G401 (cell line): ENCODE measurements around the gene SGSM1. TPM values are rescaled to one million over a fixed set of nuclear protein-coding genes. Genes with fewer than 3 reads are reported as not detected.
A peak's percentile ranks its signal among the peaks of the same experiment; 100 is the strongest.

Experiments used
- DNase-seq: peaks from one replicate; pipeline ENCODE4 v3.0.0-alpha.2; 2015; ENCODE audit warnings: low spot score
- in situ Hi-C: cut with HindIII; loops from 2 replicates; pipeline ENCODE4 v1.10.0; 2016; ENCODE audit warnings: low sequenced_read_pairs, mixed read lengths
- total RNA-seq: library from RNA; depleted of rRNA; stranded (reverse); fragments of >200 nt; shearing (Covaris generic); gene quantifications from 2 replicates; pipeline ENCODE4 v1.2.3, GENCODE V29; 2014; rRNA removed

SGSM1 gene
- not detected in 2 replicates for total RNA-seq

- DNase-seq = peak; percentile 82
- in situ Hi-C loops = no loop called here
Observed at GRCh38 chr22:24805790-24806662, at the start of gene SGSM1. SGSM1 (plus strand) TSS chr22:24806211; CDS start chr22:24806326, 115 bp downstream.

- DNase-seq = peak; percentile 72
- in situ Hi-C loops = no loop called here
Observed at GRCh38 chr22:24758164-24758799, 47.7 kb upstream of the SGSM1 start.

GRCh38 chr22:24759765-24760164 is 46.2 kb upstream of the SGSM1 start:
- in situ Hi-C loops = no loop called here
- DNase-seq = no peak

GRCh38 chr22:24760708-24761306 is 45.2 kb upstream of the SGSM1 start:
- DNase-seq = no peak
- in situ Hi-C loops = no loop called here

GRCh38 chr22:24761888-24762675 is 43.9 kb upstream of the SGSM1 start:
- in situ Hi-C loops = no loop called here

GRCh38 chr22:24763872-24764485 is 42.0 kb upstream of the SGSM1 start:
- in situ Hi-C loops = no loop called here
- DNase-seq = no peak

More at GRCh38 chr22:24761888-24762675, 43.9 kb upstream of the SGSM1 start:
- no peak for DNase-seq

GRCh38 chr22:24765166-24765565 is 40.8 kb upstream of the SGSM1 start:
- in situ Hi-C loops = no loop called here
- DNase-seq = no peak

GRCh38 chr22:24768537-24769374 is 37.3 kb upstream of the SGSM1 start:
- DNase-seq = peak; percentile 93
- in situ Hi-C loops = no loop called here

GRCh38 chr22:24772493-24773220 is 33.4 kb upstream of the SGSM1 start:
- in situ Hi-C loops = no loop called here
- DNase-seq = peak; percentile 29

- DNase-seq = no peak
- in situ Hi-C loops = no loop called here
Observed at GRCh38 chr22:24775769-24776492, 30.1 kb upstream of the SGSM1 start.

GRCh38 chr22:24776525-24776924 is 29.5 kb upstream of the SGSM1 start:
- DNase-seq = no peak
- in situ Hi-C loops = no loop called here

GRCh38 chr22:24789516-24789915 is 16.5 kb upstream of the SGSM1 start:
- no peak for DNase-seq
- in situ Hi-C loops = no loop called here

- in situ Hi-C loops = no loop called here
- no peak for DNase-seq
Observed at GRCh38 chr22:24791362-24791761, 14.6 kb upstream of the SGSM1 start.

- in situ Hi-C loops = no loop called here
- DNase-seq = no peak
Observed at GRCh38 chr22:24796056-24796455, 10.0 kb upstream of the SGSM1 start.

- no peak for DNase-seq
- in situ Hi-C loops = no loop called here
Observed at GRCh38 chr22:24796860-24797259, 9.2 kb upstream of the SGSM1 start.

GRCh38 chr22:24801901-24802465 is 4.0 kb upstream of the SGSM1 start:
- DNase-seq = no peak
- in situ Hi-C loops = no loop called here
